Peyer's patch (tissue), 4 donors: ENCODE results near the gene DCAF11.

ENCODE experiments used
- CTCF ChIP-seq, 6 experiments: fragments of 450-650 bp in 4 of 6; fragments of 200-600 bp in 2 of 6; sonication (generic) in 1 of 6; IDR thresholded peaks; one replicate each; pipeline ENCODE4 v1.5.1; 2017 to 2019; ENCODE audit warnings: antibody characterized with exemption in 6 of 6, mild to moderate bottlenecking in 3 of 6, moderate library complexity in 1 of 6
- POLR2A ChIP-seq, 2 donors: fragments of 450-650 bp; IDR thresholded peaks; one replicate each; pipeline ENCODE4 v1.5.1; 2017; ENCODE audit warnings: antibody characterized with exemption in 2 of 2, mild to moderate bottlenecking in 2 of 2, moderate library complexity in 2 of 2

- TF ChIP-seq CTCF (IDR thresholded peaks at IDR 0.05) (no peak), POLR2A (IDR thresholded peaks at IDR 0.05) (no peak)
Observed at GRCh38 chr14:24150061-24150460, 35.5 kb downstream of the DCAF11 start.
